Hematopoietic multipotent progenitor cell treated with erythropoietin and hydrocortisone succinate and interleukin-3 and kit ligand, for 15 days (in vitro differentiated cells): Measurements from ENCODE around the gene HEATR5B.
"Not testable (repeated sequence)": the region's sequence is repeated elsewhere in the genome, so short reads cannot be mapped to it uniquely, and the experiment has no call there.

Source experiments
- DNase-seq: peaks from one replicate; pipeline ENCODE4 v3.0.0-alpha.2; 2015; ENCODE audit warnings: low spot score

HEATR5B gene

DNA sequence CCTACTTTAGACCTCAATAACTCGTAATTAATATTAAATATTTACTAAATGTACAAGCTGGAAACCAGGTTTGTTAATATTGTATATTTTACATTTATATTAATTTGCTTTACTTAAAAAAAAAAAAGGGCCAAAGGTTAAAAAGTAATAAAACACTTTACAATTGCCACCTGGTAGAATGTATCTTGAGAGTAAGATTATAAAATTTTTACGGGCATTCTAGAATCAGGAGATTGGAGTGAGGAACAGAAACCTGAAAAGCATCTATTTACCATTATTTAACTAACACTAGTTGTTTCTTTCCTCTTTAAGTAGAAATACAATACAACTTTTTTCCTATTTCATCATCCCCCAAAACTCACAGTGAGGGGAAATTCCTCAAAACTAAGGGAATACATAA is 102.3 kb downstream of the HEATR5B start:
- no peak for DNase-seq

DNA sequence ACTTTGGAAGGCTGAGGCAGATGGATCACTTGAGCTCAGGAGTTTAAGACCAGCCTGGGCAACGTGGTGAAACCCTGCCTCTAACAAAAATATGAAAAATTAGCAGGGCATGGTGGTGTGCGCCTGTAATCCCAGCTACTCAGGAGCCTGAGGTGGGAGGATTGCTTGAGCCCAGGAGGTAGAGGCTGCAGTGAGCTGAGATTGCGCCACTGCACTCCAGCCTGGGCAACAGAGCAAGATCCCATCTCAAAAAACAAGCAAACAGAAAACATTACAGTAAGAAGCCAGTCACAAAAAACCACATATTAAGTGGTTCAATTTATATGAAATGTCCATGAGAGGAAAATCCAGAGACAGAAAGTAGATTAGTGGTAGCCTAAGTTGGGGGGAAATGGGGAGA is 105.2 kb downstream of the HEATR5B start:
- DNase-seq = not testable (repeated sequence)

DNA sequence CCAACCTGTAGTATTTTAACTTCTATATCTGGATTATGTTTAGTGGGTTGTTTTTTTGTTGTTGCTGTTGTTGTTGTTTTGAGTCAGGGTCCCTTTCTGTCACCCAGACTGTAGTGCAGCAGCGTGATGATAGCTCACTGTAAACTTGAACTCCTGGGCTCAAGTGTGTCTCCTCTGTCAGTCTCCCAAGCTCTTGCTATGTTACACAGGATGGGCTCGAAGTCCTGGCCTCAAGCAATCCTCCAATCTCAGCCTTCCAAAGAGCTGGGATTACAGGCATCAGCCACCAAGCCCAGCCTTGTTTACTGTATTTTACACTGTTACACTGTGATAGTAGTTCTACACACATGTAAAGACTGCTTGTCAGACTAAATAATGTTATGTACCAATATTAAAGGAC is 108.1 kb downstream of the HEATR5B start:
- DNase-seq = no peak

DNA sequence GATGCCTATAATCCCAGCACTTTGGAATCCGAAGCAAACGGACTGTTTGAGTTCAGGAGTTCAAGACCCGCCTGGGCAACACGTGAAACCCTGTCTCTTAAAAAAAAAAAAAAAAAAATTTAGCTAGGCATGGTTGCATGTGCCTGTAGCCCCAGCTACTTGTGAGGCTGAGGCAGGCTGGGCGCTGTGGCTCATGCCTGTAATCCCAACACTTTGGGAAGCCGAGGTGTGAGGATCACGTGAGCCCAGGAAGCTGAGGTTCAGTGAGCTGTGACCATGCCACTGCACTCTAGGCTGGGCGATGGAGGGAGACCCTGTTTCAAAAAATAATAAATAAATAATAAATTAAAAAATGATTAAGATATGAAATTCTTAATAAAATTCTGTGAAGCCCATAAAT is 108.9 kb downstream of the HEATR5B start:
- DNase-seq = no peak

DNA sequence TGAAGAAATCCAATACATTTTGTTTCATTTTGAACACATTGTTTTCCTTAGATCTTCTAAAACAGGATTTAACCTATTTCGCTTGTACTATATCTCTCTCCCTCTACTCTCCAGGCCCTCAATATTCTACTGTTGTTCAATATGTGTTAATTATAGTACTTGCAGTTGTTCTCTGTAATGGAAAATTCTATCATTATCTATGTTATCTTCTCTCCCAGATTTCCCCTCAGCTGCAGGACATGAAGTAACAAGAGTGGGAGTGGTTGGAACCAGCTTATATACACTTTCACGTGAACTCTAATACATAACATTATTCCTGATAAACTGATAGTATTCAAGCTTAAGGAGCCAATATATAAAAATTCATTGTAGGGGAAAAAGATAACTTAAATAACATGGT is 110.9 kb downstream of the HEATR5B start:
- no peak for DNase-seq

DNA sequence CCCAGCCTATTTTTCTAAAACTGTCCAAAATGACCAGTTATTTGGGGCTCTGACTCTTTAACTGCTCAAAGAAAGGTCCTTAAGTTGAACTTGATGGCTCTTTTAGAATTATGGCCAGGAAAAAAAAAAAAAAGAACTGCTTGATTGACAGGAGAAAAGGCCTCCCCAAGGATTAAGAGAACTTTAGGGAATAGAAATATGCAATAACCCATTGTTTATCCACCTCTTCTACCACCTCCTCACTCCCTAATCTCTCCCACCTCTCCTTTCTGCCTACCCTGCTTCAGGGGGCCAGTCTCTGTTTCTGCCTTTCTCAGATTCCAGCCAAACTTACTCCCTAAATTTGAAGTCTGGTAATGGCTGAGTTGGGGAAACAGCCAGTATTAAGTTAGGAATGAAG is 112.2 kb downstream of the HEATR5B start:
- DNase-seq = no peak

GRCh38 chr2:36967236-36967876 is 116.8 kb downstream of the HEATR5B start:
- no peak for DNase-seq

DNA sequence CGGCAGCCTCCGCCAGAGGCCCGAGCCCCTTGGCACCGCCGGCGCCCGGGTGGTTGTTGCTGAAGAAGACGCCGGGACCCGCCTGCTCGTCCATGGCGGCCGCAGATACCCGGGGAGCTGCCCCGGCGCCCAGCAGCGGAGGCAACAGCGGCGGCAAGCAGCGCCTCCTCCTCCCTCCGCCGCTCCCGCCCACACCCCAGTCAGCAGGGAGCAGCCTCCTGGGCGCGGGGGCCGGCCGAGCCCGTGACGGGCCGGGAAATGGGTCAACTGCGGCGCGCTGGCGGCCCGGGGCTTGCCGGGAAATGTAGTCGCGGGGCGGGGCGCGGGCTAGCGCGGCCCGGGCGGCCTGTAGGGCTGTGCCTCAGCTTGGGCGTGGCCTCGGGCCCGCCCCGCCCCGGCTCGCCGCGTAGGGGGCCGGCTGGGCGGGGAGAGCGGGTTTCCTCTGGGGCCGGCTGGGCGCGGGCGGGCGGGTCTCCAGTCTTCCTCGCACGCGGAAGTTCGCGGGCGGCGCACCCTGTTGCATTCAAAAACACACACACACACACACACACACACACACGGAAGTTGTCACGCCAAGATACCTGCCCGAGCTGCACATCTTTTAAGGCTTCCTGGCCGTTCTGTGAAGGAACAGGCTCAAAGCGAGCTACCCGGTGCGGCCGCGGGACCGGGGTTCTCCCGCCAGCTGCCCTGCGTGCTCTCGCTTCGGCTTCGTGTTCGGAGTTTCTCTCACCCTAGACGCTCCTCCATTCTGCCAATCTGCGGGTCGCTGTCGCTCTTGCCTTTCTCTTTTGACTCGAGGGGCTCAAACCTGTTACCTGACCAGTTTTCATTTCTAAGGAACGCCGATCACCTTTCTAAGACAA is 117.6 kb downstream of the HEATR5B start, which contains the start of gene STRN:
STRN (minus strand) TSS at position 167 of the 866 bp plus-strand sequence; CDS start at position 94, 73 bp downstream.
- peak; percentile 97 for DNase-seq

DNA sequence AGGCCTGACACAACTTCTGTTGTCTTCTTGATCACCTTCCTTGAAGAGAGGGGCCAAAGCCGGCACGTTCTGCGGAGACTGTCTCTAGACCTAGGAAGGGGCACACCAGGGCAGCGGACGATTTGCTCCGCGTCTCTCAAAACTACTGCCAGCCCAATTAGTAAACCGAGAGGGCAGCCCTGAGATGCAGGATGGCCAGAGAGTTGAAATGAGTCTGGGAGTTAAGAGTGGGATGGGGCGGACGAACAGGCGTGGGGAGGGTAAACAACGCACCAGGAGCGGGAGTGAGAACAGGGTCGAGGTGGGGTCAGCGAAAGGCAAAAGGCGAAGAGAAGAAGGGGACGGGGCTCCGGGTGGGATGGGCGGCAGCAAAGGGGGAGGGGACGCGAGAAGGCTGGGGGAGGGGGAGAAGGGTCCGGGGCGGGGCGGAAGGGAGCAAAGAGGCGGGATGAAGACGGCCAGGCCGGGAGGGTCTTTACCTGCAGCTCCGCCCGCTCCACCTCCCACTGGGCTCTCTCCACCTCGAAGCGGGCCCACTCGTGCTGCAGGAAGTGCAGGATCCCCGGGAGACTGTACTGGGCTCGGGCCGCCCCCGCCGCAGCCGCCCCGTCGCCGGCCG is 118.3 kb downstream of the HEATR5B start:
- DNase-seq = peak; percentile 30

DNA sequence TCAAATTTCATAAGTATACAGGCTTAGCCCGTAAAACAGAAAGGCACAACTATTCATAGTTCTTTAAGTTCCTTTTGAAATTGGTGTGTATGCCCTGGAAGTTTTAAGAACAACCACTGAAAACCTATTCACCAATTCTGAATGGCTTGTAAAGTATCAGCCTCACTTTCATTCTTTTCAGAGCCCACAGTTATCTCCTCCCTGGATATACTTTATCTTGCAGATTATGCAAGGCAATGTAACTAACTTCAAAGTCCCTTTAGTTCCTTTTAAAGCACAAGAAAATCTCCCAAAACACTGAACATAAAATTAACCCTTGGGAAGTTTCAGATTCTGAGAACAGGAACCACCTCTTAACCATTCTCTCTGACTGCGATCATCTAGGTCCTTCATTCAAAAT is 119.0 kb downstream of the HEATR5B start:
- DNase-seq = no peak

DNA sequence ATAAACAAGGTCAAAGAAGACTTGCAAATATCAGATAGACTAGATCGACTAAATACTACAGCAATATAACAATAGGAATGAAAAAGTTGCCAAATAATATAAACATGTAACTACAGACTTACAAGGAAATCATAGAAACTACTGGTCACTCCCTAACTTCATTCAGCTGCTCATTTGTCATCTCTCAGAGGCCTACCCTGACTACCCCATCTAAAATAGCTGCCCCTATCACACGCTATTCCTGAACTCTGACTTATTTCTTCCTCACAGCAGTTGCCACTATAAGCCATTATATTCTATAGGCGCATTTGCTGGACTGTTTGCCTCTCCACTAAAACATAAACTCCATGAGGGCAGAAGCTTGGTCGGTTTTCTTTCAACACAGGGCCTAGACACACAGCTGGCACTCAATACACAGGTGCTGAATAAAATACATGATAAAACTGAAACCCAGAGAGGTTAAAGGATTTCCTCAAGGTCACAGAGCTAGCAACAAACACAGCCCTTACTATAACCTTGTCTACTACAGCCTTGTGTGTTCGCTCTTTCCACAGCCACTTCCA is 119.6 kb downstream of the HEATR5B start:
- DNase-seq = no peak

DNA sequence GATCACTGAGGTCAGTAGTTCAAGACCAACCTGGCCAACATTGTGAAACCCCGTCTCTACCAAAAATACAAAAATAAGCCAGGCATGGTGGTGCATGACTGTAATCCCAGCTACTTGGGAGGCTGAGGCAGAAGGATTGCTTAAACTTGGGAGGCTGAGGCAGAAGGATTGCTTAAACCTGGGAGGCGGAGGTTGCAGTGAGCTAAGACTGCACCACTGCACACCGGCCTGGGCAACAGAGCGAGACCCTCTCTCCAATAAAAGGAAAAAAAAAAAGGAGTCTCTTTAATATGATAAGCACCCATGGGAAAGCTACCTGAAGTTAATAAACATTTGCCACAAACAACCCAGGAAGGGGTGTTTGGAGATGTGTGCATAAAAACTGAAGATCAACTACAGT is 120.4 kb downstream of the HEATR5B start:
- DNase-seq = no peak

- no peak for DNase-seq
Observed at GRCh38 chr2:36963106-36963505, 121.1 kb downstream of the HEATR5B start.

GRCh38 chr2:36960773-36961172 is 123.4 kb downstream of the HEATR5B start:
- DNase-seq = no peak

- no peak for DNase-seq
Observed at GRCh38 chr2:36960005-36960675, 124.0 kb downstream of the HEATR5B start.

GRCh38 chr2:36954977-36955607 is 129.1 kb downstream of the HEATR5B start:
- no peak for DNase-seq

DNA sequence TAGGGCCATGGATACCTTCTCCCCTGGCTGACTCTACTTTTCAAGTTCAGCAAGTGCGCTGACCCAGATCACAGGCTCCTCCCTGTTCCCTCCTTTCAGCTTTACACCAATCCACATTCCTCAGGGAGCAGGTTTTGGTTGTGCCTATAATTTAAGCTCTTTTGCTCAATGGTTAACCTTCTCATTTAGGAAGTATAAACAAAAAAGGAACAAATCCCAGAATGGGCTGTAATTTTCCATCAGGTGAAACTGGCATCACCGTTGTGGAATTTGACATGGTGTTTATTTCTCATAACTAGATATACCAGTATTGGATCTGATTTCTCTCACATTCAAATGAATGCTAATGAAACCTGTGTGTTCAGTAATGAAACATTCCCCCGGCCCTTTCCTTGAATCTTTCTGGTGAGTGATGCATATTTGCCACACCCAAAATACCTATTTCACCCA is 131.4 kb downstream of the HEATR5B start:
- no peak for DNase-seq

DNA sequence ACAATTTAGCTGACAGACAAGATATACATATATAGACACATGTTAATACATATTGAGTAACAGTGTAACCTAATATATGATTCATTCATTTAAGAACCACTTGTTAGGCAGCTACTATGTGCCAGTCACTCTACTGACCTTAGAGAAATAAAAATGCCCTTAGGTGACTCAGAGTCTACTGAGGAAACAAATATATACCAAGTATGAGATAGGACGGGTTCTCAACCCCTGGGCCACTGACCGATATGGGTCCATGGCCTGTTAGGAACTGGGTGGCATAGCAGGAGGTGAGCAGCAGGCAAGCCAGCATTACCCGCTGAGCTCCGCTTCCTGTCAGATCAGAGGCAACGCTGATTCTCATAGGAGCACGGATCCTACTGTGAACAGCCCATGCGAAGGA is 132.6 kb downstream of the HEATR5B start:
- DNase-seq = no peak

GRCh38 chr2:36951027-36951518 is 133.1 kb downstream of the HEATR5B start:
- DNase-seq = no peak

DNA sequence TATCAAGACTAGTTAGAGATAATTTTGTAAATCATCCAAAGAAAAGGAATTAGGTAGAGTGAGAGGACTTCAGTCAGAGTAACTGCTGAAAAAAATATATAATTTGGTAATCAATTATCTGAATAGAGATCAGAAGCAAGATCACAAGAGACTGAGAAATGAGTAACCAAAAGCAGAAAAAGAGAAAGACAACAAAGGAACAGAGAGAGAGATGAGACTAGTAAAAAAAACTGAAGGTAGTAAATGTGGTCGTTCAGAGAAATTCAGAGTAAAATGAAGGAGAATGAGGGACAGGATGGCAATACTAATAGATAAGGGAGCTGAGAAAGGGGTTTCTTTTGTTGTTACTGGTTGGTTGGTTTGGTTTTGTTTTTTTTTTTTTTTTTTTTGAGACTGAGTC is 134.3 kb downstream of the HEATR5B start:
- no peak for DNase-seq

DNA sequence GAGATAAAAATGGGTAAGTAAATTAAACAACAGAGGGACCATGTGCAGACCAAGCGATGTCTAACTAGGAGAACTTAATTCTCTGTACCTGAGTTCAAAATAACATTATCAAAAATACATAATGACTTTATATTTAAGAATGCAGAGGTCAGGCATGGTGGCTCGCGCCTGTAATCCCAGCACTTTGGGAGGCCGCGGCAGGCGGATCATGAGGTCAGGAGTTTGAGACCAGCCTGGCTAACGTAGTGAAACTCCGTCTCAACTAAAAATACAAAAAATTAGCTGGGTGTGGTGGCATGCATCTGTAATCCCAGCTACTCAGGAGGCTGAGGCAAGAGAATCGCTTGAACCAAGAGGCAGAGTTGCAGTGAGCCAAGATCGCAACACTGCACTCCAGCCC is 138.9 kb downstream of the HEATR5B start:
- DNase-seq = not testable (repeated sequence)
